Natural killer cell (primary cell): ENCODE data around the gene JARID2. TPM values are rescaled to one million over a fixed set of nuclear protein-coding genes. Genes with fewer than 3 reads are reported as not detected.

Experiments used
- ATAC-seq, 3 donors: fragments of 150-1000 bp in 2 of 3; fragments of 200-7000 bp in 1 of 3; cut with Tn5 transposase; 1 replicate in 1 of 3; 2 replicates in 2 of 3; pipeline ENCODE4 v1.10.0; 2021; ENCODE audit warnings: mild to moderate bottlenecking in 2 of 3, moderate library complexity in 2 of 3
- DNase-seq, 2 donors: peaks; one replicate each; pipeline versions ENCODE4 v3.0.0 to v3.0.0-alpha.2; 2013 to 2021; ENCODE audit warnings: mixed read lengths in 1 of 2
- H3K27ac ChIP-seq: one replicate; pipeline ENCODE4 v1.5.1; 2013; ENCODE audit warnings: mild to moderate bottlenecking, low read length
- H3K27me3 ChIP-seq: one replicate; pipeline ENCODE4 v1.6.1; 2013; ENCODE audit warnings: low read length; ENCODE audit not compliant: control insufficient read depth, insufficient read depth
- H3K36me3 ChIP-seq: one replicate; pipeline ENCODE4 v1.6.1; 2013; ENCODE audit warnings: low read length; ENCODE audit not compliant: control insufficient read depth, insufficient read depth
- H3K4me1 ChIP-seq: one replicate; pipeline ENCODE4 v1.6.1; 2013; ENCODE audit warnings: low read length; ENCODE audit not compliant: control insufficient read depth, insufficient read depth
- H3K4me3 ChIP-seq: one replicate; pipeline ENCODE4 v1.5.1; 2013; ENCODE audit warnings: low read length
- H3K9me3 ChIP-seq: one replicate; pipeline ENCODE4 v1.6.1; 2013; ENCODE audit warnings: low read length; ENCODE audit not compliant: control insufficient read depth, insufficient read depth
- H3K27ac Mint-ChIP-seq, 2 donors: one replicate each; pipeline ENCODE4 v1.8.0; 2022; ENCODE audit warnings: mild to moderate bottlenecking in 2 of 2, mixed read lengths in 2 of 2, moderate library complexity in 1 of 2
- H3K27me3 Mint-ChIP-seq, 2 donors: one replicate each; pipeline ENCODE4 v1.8.0; 2022; ENCODE audit warnings: low read depth in 2 of 2, mixed read lengths in 2 of 2
- H3K36me3 Mint-ChIP-seq: one replicate; pipeline ENCODE4 v1.8.0; 2022; ENCODE audit warnings: mixed read lengths
- H3K4me1 Mint-ChIP-seq, 2 donors: one replicate each; pipeline ENCODE4 v1.8.0; 2022; ENCODE audit warnings: mixed read lengths in 2 of 2
- H3K4me3 Mint-ChIP-seq: one replicate; pipeline ENCODE4 v1.8.0; 2022; ENCODE audit warnings: mild to moderate bottlenecking, moderate library complexity, mixed read lengths
- H3K9me3 Mint-ChIP-seq, 2 donors: one replicate each; pipeline ENCODE4 v1.8.0; 2022; ENCODE audit warnings: mixed read lengths in 2 of 2
- CTCF ChIP-seq: fragments of 200-600 bp; IDR thresholded peaks from one replicate; pipeline ENCODE4 v1.8.0; 2022; ENCODE audit warnings: antibody characterized with exemption
- WGBS: methylation state at CpG from one replicate; pipeline ENCODE4 v1.1.7; 2013; ENCODE audit warnings: missing lambda C conversion rate; ENCODE audit not compliant: insufficient coverage; 5-methylcytosine and 5-hydroxymethylcytosine counted together
- intact Hi-C: fragments of 100-400 bp; cut with micrococcal nuclease; formaldehyde crosslinking; loops from one replicate; pipeline ENCODE4 v1.14.2; 2022
- total RNA-seq, 4 donors: library from RNA; stranded (reverse); fragments of 120-200 nt in 1 of 4; gene quantifications; one replicate each; pipeline versions ENCODE4 v1.2.3 to v1.2.4, GENCODE V29; 2013 to 2022

Gene JARID2
- total RNA-seq, 3 donors from 2014 or later (not counting 1 experiment from before 2014, with no cell fraction given) = 49.9 to 60.9 (median 60.5) TPM

DNA sequence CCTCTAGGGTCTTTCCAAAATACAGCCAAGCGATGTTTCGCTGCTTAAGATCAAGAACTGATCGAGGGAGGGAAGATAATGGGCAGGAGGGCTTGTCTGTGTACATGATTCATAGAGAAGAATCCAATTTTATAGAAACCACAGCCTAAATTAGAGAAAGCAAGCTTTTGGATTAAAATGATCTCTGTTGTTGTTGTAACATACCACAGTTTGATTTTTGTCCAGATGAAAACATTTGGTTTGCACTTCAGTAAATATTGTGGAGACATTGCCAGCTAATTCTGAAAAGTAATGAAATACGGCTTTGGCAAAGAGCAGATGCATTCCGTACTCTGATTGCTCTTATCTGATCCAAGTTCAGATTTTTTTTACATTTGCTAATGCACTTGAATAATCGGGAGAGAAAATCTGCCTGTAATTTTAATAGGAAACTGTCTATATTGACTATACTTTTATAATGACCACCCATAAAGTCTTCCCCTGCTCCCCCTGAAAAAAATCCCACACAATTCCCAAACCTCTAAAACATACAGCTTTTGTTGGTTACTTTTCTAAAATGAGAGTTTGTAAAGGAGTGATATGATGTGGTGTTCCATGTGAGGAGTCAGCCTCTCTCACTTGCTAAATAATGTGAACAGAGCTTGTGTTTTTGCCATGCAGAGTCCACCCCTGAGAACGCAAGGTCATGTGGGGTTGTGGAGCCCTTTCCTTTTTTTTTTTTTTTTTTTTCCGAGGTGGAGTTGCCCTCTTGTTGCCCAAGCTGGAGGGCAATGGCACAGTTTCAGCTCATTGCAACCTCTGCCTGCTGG is 217.1 kb downstream of the JARID2 start:
- Histone ChIP-seq H3K27me3 (no peaks in the 10 kb centered on the region), H3K4me1 (no peaks in the 10 kb centered on the region), H3K36me3 (no peaks in the 10 kb centered on the region), H3K4me3 (no peak overlapping the region), H3K27ac (no peak overlapping the region), H3K9me3 (no peaks in the 10 kb centered on the region)
- H3K27ac Mint-ChIP-seq = peak overlapping the region in 1 of 2 donors; percentile 32
- no peaks in the 10 kb centered on the region for H3K9me3 Mint-ChIP-seq
- H3K4me3 Mint-ChIP-seq = no peak overlapping the region
- peaks cover 72 to 73% of the 10 kb centered on the region in 2 donors for H3K4me1 Mint-ChIP-seq
- H3K36me3 Mint-ChIP-seq = no peaks in the 10 kb centered on the region
- DNase-seq (no peak), ATAC-seq (no peak)
- WGBS = 78% methylated on average over 6 of the region's 8 CpGs
- no peaks in the 10 kb centered on the region for H3K27me3 Mint-ChIP-seq
- intact Hi-C loops = no loop called here
- TF ChIP-seq CTCF = no peak

DNA sequence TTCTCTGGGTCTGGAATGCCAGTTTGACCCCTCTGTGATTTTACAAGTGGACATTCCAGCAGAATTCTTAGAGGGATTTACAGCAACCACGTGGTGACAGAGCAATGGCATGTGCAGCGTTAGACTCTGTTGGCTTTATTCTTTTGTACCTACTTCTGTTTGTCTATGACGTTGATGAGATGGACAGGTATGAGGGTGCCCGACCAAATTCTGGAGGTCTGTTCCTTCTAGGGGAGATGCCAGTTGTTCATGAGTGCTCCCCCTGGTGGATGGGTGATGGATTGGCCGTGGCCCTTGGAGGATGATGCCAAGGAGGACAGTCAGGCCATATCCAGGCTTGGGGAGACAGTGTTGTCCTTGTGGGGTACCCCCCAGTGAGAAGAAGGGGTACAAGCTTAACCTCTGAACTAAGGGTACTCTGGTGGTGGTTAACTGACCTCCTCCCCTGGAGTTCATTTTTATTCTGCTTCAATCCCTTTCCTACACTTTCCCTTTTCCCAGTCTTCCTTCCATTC is 218.4 kb downstream of the JARID2 start:
- Histone ChIP-seq H3K27ac (no peak overlapping the region), H3K4me3 (no peak overlapping the region), H3K4me1 (no peaks in the 10 kb centered on the region), H3K9me3 (no peaks in the 10 kb centered on the region), H3K27me3 (no peaks in the 10 kb centered on the region), H3K36me3 (peaks cover 10% of the 10 kb centered on the region)
- peaks cover 7% of the 10 kb centered on the region for H3K36me3 Mint-ChIP-seq
- no peak overlapping the region for H3K4me3 Mint-ChIP-seq
- H3K27me3 Mint-ChIP-seq = no peaks in the 10 kb centered on the region
- no peaks in the 10 kb centered on the region for H3K9me3 Mint-ChIP-seq
- 80% methylated on average over 5 of the region's 5 CpGs for WGBS
- H3K27ac Mint-ChIP-seq = peak overlapping the region in 1 of 2 donors; percentile 2
- intact Hi-C loops = no loop called here
- TF ChIP-seq CTCF = peak; percentile 83
- DNase-seq = peak; percentile 55 to 78
- peaks cover 68% of the 10 kb centered on the region in 2 donors for H3K4me1 Mint-ChIP-seq
- ATAC-seq = peak; percentile 75 to 87 (median 82)

DNA sequence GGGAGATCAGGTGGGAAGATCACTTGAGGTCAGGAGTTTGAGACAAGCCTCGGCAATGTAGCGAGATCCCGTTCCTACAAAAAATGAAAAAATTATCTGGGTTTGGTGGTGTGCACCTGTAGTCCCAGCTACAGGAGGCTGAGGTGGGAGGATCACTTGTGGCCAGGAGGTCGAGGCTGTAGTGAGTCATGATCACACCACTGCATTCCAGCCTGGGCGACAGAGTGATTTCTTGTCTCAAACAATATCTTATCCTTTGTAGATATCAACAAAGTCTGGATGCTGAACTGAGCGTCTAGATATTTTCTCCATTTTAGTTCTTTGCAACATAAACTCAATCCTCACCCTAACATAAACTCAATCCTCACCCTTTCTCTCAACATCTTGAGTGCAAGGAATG is 219.3 kb downstream of the JARID2 start:
- Mint-ChIP-seq H3K9me3 (no peaks in the 10 kb centered on the region), H3K4me3 (no peak overlapping the region), H3K27ac (no peak overlapping the region), H3K27me3 (no peaks in the 10 kb centered on the region), H3K36me3 (peaks cover 7% of the 10 kb centered on the region), H3K4me1 (peaks cover 58 to 59% of the 10 kb centered on the region in 2 donors)
- Histone ChIP-seq H3K27me3 (no peaks in the 10 kb centered on the region), H3K9me3 (no peaks in the 10 kb centered on the region), H3K4me3 (no peak overlapping the region), H3K27ac (no peak overlapping the region), H3K4me1 (no peaks in the 10 kb centered on the region), H3K36me3 (peaks cover 14% of the 10 kb centered on the region)
- intact Hi-C loops = no loop called here
- no peak for DNase-seq
- 90% methylated on average over 6 of the region's 6 CpGs for WGBS
- no peak for ATAC-seq
- TF ChIP-seq CTCF = no peak
